Peyer's patch (tissue), 4 donors: ENCODE data around the gene CASZ1. TPM values are rescaled to one million over a fixed set of nuclear protein-coding genes. Genes with fewer than 3 reads are reported as not detected.

ENCODE experiments used
- DNase-seq, 3 donors: peaks; one replicate each; pipeline ENCODE4 v3.0.0-alpha.2; 2017 to 2019
- H3K27ac ChIP-seq, 4 donors: fragments of 200-600 bp; sonication (generic); one replicate each; pipeline ENCODE4 v1.5.1; 2016 to 2019
- H3K27me3 ChIP-seq, 2 donors: fragments of 200-600 bp; sonication (generic); one replicate each; pipeline ENCODE4 v1.5.1; 2019
- H3K36me3 ChIP-seq, 3 donors: fragments of 200-600 bp; sonication (generic); one replicate each; pipeline ENCODE4 v1.5.1; 2016 to 2019
- H3K4me1 ChIP-seq, 4 donors: fragments of 200-600 bp; sonication (generic); one replicate each; pipeline ENCODE4 v1.5.1; 2016 to 2019
- H3K4me3 ChIP-seq, 4 donors: fragments of 200-600 bp; sonication (generic); 1 replicate in 3 of 4; 2 replicates in 1 of 4; pipeline ENCODE4 v1.5.1; 2016 to 2019; ENCODE audit warnings: mild to moderate bottlenecking in 1 of 4
- H3K9me3 ChIP-seq, 4 donors: fragments of 200-600 bp; sonication (generic); one replicate each; pipeline ENCODE4 v1.5.1; 2016 to 2019; ENCODE audit warnings: mild to moderate bottlenecking in 1 of 4
- POLR2A ChIP-seq, 2 donors: fragments of 450-650 bp; IDR thresholded peaks; one replicate each; pipeline ENCODE4 v1.5.1; 2017; ENCODE audit warnings: antibody characterized with exemption in 2 of 2, mild to moderate bottlenecking in 2 of 2, moderate library complexity in 2 of 2
- total RNA-seq, 4 donors: library from RNA; depleted of rRNA; stranded (reverse); fragments of >200 nt; gene quantifications; one replicate each; pipeline ENCODE4 v1.1.0, GENCODE V29; 2016
- TF ChIP-seq, protein P1 (sequence below), 6 experiments: fragments of 450-650 bp in 4 of 6; fragments of 200-600 bp in 2 of 6; sonication (generic) in 1 of 6; IDR thresholded peaks; one replicate each; pipeline ENCODE4 v1.5.1; 2017 to 2019; ENCODE audit warnings: antibody characterized with exemption in 6 of 6, mild to moderate bottlenecking in 3 of 6, moderate library complexity in 1 of 6

The CASZ1 gene
- total RNA-seq, 4 donors from 2014 or later, result 87.5 to 165 (median 137) TPM

DNA sequence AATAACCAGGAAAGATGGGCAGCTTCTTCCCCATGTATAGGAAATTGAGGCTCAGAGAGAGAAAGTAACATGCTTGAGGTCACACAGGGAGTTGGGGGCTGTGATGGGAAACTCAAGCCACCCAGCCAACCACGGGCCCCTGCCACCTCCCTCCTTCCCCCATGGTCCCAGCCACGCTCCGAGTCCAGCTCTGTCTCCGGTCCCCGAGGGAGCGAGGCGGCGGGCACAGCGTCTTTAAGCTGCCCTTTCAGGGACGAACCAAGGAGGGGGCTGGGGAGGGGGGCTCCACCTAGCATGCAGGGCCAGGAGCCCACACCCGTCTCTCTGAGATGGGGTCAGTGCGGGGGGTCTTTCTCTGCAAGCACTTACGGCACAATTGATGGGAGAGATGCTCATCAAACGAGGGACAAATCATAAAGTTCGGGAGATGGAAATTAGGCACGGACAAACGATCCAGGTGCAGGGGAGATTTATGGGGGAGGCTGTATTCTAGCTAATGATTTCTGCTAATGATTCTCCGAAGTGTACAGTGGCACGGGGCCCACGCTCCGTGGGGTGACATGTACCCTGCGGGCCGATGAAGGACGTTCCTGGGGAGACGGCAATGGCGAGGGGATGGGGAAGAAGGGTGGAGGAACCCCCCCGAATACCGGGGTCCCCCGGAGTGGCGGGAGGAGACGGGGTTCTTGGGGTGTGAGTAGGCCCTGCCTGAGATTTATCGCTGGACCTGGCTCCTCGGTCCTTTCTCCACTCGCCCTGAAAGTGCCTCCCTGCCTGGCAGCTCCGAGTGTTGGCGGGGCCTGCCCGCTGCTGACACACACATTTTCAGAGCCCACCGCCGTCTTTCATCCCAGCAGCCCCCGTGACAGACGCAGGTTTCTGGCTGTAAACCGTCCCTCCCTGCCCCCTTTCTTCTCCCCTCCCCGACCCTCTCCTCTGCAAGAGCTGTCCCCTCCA, 31.2 kb upstream of the CASZ1 start:
- H3K36me3 ChIP-seq, result no peaks in the 10 kb centered on the region
- H3K4me1 ChIP-seq, result peaks cover 0 to 5% (median 0%) of the 10 kb centered on the region in 4 donors
- H3K9me3 ChIP-seq, result no peaks in the 10 kb centered on the region
- H3K27me3 ChIP-seq, result no peaks in the 10 kb centered on the region
- DNase-seq, result no peak
- TF ChIP-seq POLR2A (IDR thresholded peaks at IDR 0.05), result no peak
- TF ChIP-seq, protein P1, sequence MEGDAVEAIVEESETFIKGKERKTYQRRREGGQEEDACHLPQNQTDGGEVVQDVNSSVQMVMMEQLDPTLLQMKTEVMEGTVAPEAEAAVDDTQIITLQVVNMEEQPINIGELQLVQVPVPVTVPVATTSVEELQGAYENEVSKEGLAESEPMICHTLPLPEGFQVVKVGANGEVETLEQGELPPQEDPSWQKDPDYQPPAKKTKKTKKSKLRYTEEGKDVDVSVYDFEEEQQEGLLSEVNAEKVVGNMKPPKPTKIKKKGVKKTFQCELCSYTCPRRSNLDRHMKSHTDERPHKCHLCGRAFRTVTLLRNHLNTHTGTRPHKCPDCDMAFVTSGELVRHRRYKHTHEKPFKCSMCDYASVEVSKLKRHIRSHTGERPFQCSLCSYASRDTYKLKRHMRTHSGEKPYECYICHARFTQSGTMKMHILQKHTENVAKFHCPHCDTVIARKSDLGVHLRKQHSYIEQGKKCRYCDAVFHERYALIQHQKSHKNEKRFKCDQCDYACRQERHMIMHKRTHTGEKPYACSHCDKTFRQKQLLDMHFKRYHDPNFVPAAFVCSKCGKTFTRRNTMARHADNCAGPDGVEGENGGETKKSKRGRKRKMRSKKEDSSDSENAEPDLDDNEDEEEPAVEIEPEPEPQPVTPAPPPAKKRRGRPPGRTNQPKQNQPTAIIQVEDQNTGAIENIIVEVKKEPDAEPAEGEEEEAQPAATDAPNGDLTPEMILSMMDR (IDR thresholded peaks at IDR 0.05), result no peak
- H3K4me3 ChIP-seq, result no peak overlapping the region
- H3K27ac ChIP-seq, result no peak overlapping the region

- Histone ChIP-seq H3K36me3 (no peaks in the 10 kb centered on the region), H3K9me3 (no peaks in the 10 kb centered on the region), H3K27me3 (no peaks in the 10 kb centered on the region), H3K4me1 (peaks cover 0 to 6% (median 0%) of the 10 kb centered on the region in 4 donors), H3K4me3 (no peak overlapping the region), H3K27ac (no peak overlapping the region)
- TF ChIP-seq POLR2A (IDR thresholded peaks at IDR 0.05), result no peak
- no peak for DNase-seq
Observed at GRCh38 chr1:10825592-10825991, 29.1 kb upstream of the CASZ1 start.

DNA sequence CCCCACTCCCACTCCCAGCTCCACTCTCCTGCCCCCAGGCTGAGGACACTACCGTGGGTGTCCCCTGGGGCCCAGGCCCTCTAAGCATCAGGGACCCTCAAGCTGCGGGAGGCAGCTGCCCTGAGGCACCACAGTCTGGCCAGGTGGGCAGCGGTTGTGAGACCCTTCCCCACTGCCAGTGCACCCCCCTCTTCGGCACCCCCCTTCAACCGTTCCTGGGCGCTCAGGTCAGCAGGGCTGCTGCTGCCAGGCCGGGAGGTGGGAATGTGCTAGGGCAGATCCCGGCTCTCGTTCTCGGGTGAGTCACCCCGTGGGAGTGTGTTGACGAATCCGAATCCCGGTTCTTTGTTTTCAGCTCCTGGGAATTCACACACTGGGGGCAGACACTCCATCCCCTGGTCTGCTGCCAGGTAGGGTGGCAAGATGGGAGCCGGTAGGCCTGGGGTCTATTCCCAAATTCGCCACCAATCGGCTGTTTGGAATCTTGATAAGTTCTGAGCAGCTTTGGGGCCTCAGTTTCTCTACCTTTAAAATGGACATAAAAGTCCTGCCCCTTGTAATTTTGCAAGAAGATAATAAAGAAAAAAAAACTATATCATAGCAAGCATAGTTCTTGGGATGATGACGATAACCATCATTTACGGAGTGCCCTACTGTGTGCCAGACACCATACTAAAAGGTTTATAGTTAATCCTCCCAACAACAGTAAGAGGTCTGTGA, 28.5 kb upstream of the CASZ1 start:
- TF ChIP-seq POLR2A (IDR thresholded peaks at IDR 0.05), result no peak
- TF ChIP-seq, protein P1 (IDR thresholded peaks at IDR 0.05), result no peak
- DNase-seq, result no peak
- H3K4me3 ChIP-seq, result no peak overlapping the region

GRCh38 chr1:10823000-10823401, 26.6 kb upstream of the CASZ1 start:
- Histone ChIP-seq H3K27ac (no peak overlapping the region), H3K9me3 (no peaks in the 10 kb centered on the region), H3K27me3 (no peaks in the 10 kb centered on the region), H3K36me3 (no peaks in the 10 kb centered on the region), H3K4me3 (no peak overlapping the region), H3K4me1 (peaks cover 0 to 20% (median 0%) of the 10 kb centered on the region in 4 donors)
- DNase-seq, result no peak
- no peak for TF ChIP-seq POLR2A (IDR thresholded peaks at IDR 0.05)
- TF ChIP-seq, protein P1 (IDR thresholded peaks at IDR 0.05), result no peak

More for the DNA sequence above, 28.5 kb upstream of the CASZ1 start:
- H3K4me1 ChIP-seq, result peaks cover 0 to 10% (median 0%) of the 10 kb centered on the region in 4 donors
- H3K36me3 ChIP-seq, result no peaks in the 10 kb centered on the region
- H3K27me3 ChIP-seq, result no peaks in the 10 kb centered on the region
- H3K27ac ChIP-seq, result no peak overlapping the region
- H3K9me3 ChIP-seq, result no peaks in the 10 kb centered on the region

DNA sequence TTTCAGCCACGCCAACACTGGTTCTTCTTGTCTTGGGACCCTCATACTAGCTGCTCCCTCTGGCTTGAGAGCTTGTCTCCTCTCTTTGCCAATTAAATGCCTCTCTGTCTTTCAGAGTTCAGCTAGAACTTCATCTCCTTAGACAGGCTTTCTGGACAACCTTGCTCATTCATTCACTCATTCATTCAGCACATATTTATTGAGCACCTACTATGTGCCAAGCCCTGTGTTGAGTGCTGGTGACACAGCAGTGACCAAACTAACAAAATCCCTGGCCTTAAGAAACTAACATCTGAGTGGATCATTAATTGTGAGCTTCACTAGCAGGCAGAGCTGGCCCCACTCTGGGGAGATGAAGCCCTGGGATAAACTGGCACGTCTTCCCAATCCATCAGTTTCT, 24.9 kb upstream of the CASZ1 start:
- TF ChIP-seq, protein P1 (IDR thresholded peaks at IDR 0.05), result no peak
- TF ChIP-seq POLR2A (IDR thresholded peaks at IDR 0.05), result no peak
- no peak overlapping the region for H3K27ac ChIP-seq
- no peaks in the 10 kb centered on the region for H3K9me3 ChIP-seq
- H3K4me1 ChIP-seq, result peaks cover 0 to 34% (median 0%) of the 10 kb centered on the region in 4 donors
- H3K27me3 ChIP-seq, result no peaks in the 10 kb centered on the region
- DNase-seq, result no peak
- H3K4me3 ChIP-seq, result no peak overlapping the region
- H3K36me3 ChIP-seq, result no peaks in the 10 kb centered on the region

GRCh38 chr1:10820422-10820821, 24.0 kb upstream of the CASZ1 start:
- Histone ChIP-seq H3K9me3 (no peaks in the 10 kb centered on the region), H3K27me3 (no peaks in the 10 kb centered on the region), H3K4me3 (no peak overlapping the region), H3K27ac (peak overlapping the region in 1 of 4 donors; percentile 96), H3K36me3 (no peaks in the 10 kb centered on the region), H3K4me1 (peaks cover 0 to 43% (median 0%) of the 10 kb centered on the region in 4 donors)
- DNase-seq, result no peak
- TF ChIP-seq POLR2A (IDR thresholded peaks at IDR 0.05), result no peak
- TF ChIP-seq, protein P1 (IDR thresholded peaks at IDR 0.05), result no peak
